GM19239 (cell line): ENCODE measurements around the gene GRK2.

Source experiments
- DNase-seq: peaks from one replicate; pipeline ENCODE4 v3.0.0; 2011; ENCODE audit warnings: low spot score; ENCODE audit not compliant: insufficient read length
- FAIRE-seq: peaks from 2 replicates; lab custom pipeline; 2011; peaks lifted over from hg19 to GRCh38; lab: Jason Lieb, UNC

Gene GRK2

GRCh38 chr11:67292671-67293070 lies 26.4 kb downstream of the GRK2 start:
- FAIRE-seq, result no peak
- DNase-seq, result no peak

GRCh38 chr11:67293090-67293489 lies 26.8 kb downstream of the GRK2 start:
- DNase-seq (no peak), FAIRE-seq (no peak)

- FAIRE-seq, result no peak
Observed at GRCh38 chr11:67295846-67296245, 29.6 kb downstream of the GRK2 start.

GRCh38 chr11:67298786-67299185 lies 32.5 kb downstream of the GRK2 start:
- DNase-seq (no peak), FAIRE-seq (no peak)

More at GRCh38 chr11:67295846-67296245, 29.6 kb downstream of the GRK2 start:
- no peak for DNase-seq

GRCh38 chr11:67299471-67300191 lies 33.4 kb downstream of the GRK2 start:
- DNase-seq (no peak), FAIRE-seq (no peak)

GRCh38 chr11:67300256-67300755 lies 34.0 kb downstream of the GRK2 start:
- FAIRE-seq, result no peak
- DNase-seq, result no peak

- DNase-seq (no peak), FAIRE-seq (no peak)
Observed at GRCh38 chr11:67300756-67301312, 34.6 kb downstream of the GRK2 start.

GRCh38 chr11:67301313-67301921 lies 35.1 kb downstream of the GRK2 start:
- DNase-seq (no peak), FAIRE-seq (no peak)

- DNase-seq (no peak), FAIRE-seq (no peak)
Observed at GRCh38 chr11:67301951-67302516, 35.8 kb downstream of the GRK2 start.

GRCh38 chr11:67302571-67303131 lies 36.4 kb downstream of the GRK2 start:
- DNase-seq, result no peak

GRCh38 chr11:67303132-67303834 lies 37.0 kb downstream of the GRK2 start, which contains the start of gene SSH3:
Gene SSH3, plus strand, starts transcription at chr11:67303530. Its CDS starts 96 bp downstream, at chr11:67303626.
- FAIRE-seq, result no peak

More at GRCh38 chr11:67302571-67303131, 36.4 kb downstream of the GRK2 start:
- no peak for FAIRE-seq

GRCh38 chr11:67303835-67304411 lies 37.6 kb downstream of the GRK2 start:
- DNase-seq (no peak), FAIRE-seq (no peak)

More at GRCh38 chr11:67303132-67303834, 37.0 kb downstream of the GRK2 start, which contains the start of gene SSH3:
- no peak for DNase-seq

- DNase-seq (no peak), FAIRE-seq (no peak)
Observed at GRCh38 chr11:67304511-67305113, 38.3 kb downstream of the GRK2 start.

- DNase-seq (no peak), FAIRE-seq (no peak)
Observed at GRCh38 chr11:67306769-67307544, 40.7 kb downstream of the GRK2 start.

GRCh38 chr11:67307545-67308001 lies 41.3 kb downstream of the GRK2 start:
- FAIRE-seq, result no peak
- DNase-seq, result no peak

- no peak for DNase-seq
- no peak for FAIRE-seq
Observed at GRCh38 chr11:67308031-67308866, 42.0 kb downstream of the GRK2 start.

- DNase-seq, result no peak
- FAIRE-seq, result no peak
Observed at GRCh38 chr11:67309166-67309565, 42.9 kb downstream of the GRK2 start.
